Raji (cell line): Measurements from ENCODE around the gene ZNF695.

Experiments
- POLR2A ChIP-seq: IDR thresholded peaks from 2 replicates; pipeline ENCODE4 v1.6.1; 2011; ENCODE audit warnings: low read depth, low read length, control low read depth; ENCODE audit not compliant: insufficient read depth

ZNF695 gene

DNA sequence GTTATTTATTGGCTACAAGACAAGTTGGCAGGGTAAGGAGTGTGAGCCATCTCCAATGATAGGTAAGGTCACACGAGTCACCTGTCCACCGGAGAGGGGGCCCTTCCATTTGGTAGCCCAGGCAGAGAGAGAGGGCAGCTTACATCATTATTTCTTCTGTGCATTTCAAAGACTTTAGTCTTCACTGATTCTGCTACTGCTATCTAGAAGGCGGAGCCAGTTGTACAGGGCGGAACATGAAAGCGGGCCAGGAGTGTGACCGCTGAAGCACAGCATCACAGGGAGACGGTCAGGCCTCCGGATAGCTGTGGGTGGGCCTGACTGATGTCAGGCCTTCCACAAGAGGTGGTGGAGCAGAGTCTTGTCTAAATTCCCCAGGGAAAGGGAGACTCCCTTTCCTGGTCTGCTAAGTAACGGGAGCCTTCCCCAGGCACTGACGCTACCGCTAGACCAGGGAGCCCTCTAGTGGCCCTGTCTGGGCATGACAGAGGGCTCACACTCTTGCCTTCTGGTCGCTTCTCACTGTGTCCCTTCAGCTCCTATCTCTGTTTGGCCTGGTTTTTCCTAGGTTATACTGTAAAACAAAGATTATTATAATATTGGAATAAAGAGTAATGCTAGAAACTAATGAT, 36.7 kb downstream of the ZNF695 start:
- TF ChIP-seq POLR2A = no peak

- no peak for TF ChIP-seq POLR2A
Observed at GRCh38 chr1:246969621-246970020, 38.2 kb downstream of the ZNF695 start.

DNA sequence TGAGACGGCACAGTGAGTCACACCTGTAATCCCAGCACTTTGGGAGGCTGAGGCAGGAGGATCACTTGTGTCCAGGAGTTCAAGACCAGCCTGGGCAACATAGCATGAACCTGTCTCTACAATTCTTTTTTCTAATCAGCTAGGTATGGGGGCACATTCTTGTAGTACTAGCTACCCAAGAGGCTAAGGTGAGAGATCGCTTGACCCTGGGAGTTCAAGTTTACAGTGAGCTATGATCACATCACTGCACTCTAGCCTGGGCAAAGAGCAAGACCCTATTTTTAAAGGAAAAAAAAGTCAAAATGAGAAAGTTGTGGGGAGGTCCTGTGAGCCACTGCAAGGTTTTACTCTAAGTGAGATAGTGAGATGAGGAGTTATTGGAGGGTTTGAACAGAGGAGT, 41.4 kb downstream of the ZNF695 start:
- no peak for TF ChIP-seq POLR2A

DNA sequence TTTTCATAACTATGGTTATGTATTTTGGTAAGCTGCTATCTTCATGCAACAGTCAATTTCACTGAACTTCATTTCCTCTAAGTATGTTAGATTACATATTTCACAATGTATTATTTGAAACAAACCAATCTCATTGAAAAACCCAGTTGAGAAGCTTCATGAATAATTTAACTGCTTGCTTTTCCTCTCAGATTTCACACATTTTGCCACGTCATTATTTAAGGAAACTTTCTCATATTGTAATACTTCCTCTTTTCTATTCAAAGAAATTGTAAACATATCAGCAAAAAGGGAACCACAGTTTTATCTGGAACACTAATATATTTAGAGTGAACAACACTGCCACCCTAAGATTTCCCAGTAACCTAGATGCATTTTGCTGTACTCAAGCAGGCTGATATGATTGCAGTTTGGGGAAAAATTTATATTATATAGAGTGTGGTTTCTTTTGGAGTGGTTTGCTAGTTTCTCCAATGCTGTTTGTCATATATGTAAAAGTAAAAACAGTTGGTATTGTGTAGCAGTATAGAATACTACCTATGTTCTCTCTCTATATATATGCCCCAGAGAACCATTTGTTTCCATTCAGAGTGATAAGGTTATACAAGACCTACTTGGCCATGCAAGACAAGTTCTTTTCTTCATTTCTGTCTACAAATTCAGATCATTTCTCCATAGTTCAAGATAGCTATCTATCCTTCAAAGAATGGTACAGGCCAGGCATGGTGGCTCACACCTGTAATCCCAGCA, 47.7 kb downstream of the ZNF695 start:
- no peak for TF ChIP-seq POLR2A

DNA sequence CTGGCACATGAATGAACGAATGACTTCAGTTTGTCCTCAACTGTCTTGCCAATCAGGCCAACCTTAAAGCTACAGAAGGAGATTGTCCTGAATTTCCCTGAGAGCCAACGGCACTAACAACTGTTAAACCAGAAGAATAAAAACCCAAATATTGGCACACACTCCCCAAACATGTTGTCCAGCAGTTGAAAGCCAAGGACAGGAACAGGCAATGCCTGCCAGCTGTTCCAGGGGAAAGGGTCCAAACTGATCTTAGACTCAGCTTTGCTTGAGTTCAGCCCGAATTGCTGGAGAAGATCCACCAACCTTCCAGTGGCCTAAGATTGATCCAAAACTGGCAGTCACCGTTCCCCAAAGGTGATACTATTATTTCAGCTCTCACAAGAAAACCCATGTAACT, 53.7 kb downstream of the ZNF695 start:
- TF ChIP-seq POLR2A = no peak

- no peak for TF ChIP-seq POLR2A
Observed at GRCh38 chr1:246951413-246951812, 56.4 kb downstream of the ZNF695 start.

- TF ChIP-seq POLR2A = no peak
Observed at GRCh38 chr1:246949956-246950355, 57.9 kb downstream of the ZNF695 start.

- no peak for TF ChIP-seq POLR2A
Observed at GRCh38 chr1:246947255-246947654, 60.6 kb downstream of the ZNF695 start.

GRCh38 chr1:246946366-246946765, 61.5 kb downstream of the ZNF695 start:
- no peak for TF ChIP-seq POLR2A
